ENCODE data around the gene SHROOM3.
"Not testable (repeated sequence)": the region's sequence is repeated elsewhere in the genome, so short reads cannot be mapped to it uniquely, and the experiment has no call there.

The SHROOM3 gene

DNA sequence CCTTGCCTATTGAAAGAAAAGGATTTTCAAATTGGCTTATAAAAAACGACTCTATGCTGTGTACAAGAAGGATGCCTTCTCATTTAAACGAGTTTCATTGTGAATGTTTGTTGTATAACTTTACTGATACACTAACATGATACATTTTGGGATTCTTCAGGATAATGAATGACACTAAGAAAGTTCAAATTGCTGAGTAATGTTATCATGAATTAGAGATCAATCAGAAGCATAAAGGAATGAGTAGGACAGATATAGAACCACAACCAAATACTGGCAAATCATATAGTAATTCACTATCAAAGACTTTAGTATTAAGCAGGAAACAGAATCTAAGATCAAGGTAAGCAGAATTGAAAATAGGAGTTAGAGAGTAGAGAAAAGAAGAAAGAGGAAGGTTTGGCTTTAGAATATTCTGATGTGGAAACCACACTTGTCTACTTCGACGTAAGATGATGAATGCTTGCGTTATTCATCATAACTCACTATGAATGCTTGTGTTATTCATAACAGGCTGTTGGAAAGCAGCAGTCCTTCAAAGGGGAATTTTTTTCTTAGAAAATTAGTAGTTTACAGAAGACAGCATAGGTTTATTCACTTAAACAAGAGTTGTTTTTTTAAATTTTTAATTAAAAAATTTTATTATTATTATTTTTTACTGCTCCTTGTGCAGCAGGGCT, 27.4 kb upstream of the SHROOM3 start:
- TF ChIP-seq, protein P1, sequence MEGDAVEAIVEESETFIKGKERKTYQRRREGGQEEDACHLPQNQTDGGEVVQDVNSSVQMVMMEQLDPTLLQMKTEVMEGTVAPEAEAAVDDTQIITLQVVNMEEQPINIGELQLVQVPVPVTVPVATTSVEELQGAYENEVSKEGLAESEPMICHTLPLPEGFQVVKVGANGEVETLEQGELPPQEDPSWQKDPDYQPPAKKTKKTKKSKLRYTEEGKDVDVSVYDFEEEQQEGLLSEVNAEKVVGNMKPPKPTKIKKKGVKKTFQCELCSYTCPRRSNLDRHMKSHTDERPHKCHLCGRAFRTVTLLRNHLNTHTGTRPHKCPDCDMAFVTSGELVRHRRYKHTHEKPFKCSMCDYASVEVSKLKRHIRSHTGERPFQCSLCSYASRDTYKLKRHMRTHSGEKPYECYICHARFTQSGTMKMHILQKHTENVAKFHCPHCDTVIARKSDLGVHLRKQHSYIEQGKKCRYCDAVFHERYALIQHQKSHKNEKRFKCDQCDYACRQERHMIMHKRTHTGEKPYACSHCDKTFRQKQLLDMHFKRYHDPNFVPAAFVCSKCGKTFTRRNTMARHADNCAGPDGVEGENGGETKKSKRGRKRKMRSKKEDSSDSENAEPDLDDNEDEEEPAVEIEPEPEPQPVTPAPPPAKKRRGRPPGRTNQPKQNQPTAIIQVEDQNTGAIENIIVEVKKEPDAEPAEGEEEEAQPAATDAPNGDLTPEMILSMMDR (IDR thresholded peaks at IDR 0.05; ENCODE audit: insufficient read depth, low read depth, low read length, missing control alignments), result no peak
- DNase-seq (ENCODE audit: low read depth), result no peak
- no peak overlapping the region for H3K4me3 ChIP-seq (ENCODE audit: low read depth, low read length)

DNA sequence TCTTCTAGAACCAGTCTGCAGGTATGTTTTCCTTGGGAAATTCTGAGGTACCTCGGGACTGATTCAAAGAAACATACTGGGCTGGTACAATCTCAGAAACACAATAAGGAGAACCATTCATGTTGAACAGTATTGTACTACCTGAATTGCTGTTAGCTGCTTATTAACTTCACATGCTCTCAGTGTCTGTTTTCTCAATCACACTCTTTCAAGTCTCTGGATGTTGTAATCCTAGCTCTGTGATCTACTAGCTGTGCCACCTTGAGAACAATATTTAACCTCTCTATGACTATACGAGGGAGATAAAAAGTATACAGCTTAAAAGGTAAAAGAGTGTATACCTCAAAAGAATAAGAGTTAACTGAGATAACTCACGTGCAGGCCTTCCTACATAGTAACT, 24.4 kb upstream of the SHROOM3 start:
- H3K4me3 ChIP-seq (ENCODE audit: low read depth, low read length), result no peak overlapping the region
- DNase-seq (ENCODE audit: low read depth), result no peak
- TF ChIP-seq, protein P1 (IDR thresholded peaks at IDR 0.05; ENCODE audit: insufficient read depth, low read depth, low read length, missing control alignments), result no peak

DNA sequence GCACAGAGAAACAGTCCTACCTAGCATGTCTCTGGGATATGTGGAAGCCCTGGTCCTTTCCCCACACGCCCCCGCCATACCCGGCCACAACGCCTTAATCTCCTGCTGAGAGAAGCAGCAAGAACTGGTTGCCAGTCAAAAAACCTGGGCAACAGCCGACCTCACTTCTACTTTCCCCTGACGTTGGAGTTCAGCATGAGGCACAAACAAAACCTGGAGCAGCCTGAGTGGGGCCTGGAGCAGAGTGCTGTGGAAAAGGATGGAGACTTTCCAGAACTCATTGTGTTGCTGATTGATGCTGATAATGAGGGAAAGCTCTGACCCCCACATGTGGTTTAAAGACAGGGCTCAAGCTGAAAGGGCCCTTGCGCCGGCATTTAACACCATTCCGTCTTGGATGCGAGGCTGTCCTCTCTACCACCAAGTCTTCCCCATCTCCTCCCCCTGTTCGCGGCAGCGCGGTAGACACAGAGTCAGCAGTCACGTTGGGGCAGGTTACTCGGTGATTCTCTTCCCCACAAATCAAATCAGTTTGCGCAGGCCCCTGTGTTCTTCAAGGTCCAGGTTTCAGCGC, 14.8 kb upstream of the SHROOM3 start:
- no peak overlapping the region for H3K4me3 ChIP-seq (ENCODE audit: low read depth, low read length)
- DNase-seq (ENCODE audit: low read depth), result no peak
- TF ChIP-seq, protein P1 (IDR thresholded peaks at IDR 0.05; ENCODE audit: insufficient read depth, low read depth, low read length, missing control alignments), result no peak

DNA sequence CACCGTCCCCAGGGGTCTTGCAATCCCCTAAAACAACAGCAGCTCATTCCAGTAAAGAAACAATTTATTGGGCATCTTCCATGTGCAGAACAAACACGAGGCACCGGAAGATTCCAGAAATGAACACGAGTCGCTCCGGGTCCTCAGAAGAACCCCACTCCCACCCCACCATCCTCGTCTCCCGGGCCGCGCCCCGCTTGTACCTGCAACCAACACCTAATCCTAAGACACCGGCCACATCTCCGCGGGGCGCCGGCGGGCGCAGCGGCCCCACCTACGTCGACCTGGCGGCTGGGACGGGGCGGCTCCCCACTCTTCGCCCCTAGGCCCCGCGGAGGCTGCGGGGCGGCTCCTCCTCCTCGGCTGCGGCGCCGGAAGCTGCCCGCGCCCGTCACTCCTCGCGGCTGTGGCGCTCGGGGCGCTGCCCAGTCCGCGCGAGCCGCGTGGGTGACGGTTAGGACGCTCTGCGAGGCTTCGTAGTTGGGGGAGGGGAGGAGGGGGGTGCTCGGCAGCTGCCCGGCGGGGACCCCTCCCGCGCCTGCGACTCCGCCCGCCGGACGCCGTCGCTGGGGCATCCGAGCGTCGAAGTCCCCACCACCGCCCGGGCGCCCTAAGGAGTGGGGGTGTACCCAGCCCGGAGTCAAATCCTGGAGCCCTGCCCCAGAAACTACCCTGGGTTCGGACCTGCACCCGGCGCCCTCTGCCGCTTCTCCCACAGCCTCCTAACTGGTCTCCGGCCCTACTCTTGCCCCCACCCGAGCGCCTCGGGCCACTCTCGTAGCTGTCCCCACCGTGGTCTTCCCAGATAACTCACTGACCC, 14.1 kb upstream of the SHROOM3 start, which contains the start of gene CCDC158:
Gene CCDC158, minus strand, starts transcription at position 380 of the 820 bp plus-strand sequence. CDS start 17,934 bp downstream, outside the sequence.
- TF ChIP-seq, protein P1 (IDR thresholded peaks at IDR 0.05; ENCODE audit: insufficient read depth, low read depth, low read length, missing control alignments), result no peak
- DNase-seq (ENCODE audit: low read depth), result no peak
- no peak within 1 kb of the TSS for H3K4me3 ChIP-seq (ENCODE audit: low read depth, low read length)

DNA sequence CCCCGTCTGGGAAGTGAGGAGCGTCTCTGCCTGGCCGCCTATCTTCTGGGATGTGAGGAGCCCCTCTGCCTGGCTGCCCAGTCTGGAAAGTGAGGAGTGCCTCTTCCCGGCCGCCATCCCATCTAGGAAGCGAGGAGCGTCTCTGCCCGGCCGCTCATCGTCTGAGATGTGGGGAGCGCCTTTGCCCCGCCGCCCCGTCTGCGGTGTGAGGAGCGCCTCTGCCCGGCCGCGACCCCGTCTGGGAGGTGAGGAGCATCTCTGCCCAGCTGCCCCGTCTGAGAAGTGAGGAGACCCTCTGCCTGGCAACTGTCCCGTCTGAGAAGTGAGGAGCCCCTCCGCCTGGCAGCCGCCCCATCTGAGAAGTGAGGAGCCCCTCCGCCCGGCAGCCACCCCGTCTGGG, 11.9 kb upstream of the SHROOM3 start:
- H3K4me3 ChIP-seq (ENCODE audit: low read depth, low read length); DNase-seq (ENCODE audit: low read depth): not testable (repeated sequence)

DNA sequence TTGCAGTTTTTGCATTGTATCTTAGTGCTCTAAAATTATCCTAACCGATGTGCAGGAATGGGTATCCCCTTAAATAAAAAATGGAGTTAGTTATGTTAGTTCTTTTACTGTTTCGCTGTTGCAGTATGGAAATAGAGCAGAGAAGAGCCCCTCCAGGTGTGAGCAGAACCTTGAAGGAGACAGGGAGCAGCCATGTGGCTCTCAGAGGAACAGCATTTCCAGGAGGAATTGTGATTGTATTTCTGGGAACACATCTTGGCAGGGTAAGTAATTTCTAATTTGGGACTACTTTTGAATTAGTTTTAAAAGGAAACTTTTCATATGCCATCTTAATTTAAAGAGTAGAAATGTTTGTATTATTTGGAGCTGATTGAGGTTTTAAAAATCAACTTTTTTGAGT, 8.8 kb upstream of the SHROOM3 start:
- no peak for DNase-seq (ENCODE audit: low read depth)
- TF ChIP-seq, protein P1 (IDR thresholded peaks at IDR 0.05; ENCODE audit: insufficient read depth, low read depth, low read length, missing control alignments), result no peak
- H3K4me3 ChIP-seq (ENCODE audit: low read depth, low read length), result no peak overlapping the region

DNA sequence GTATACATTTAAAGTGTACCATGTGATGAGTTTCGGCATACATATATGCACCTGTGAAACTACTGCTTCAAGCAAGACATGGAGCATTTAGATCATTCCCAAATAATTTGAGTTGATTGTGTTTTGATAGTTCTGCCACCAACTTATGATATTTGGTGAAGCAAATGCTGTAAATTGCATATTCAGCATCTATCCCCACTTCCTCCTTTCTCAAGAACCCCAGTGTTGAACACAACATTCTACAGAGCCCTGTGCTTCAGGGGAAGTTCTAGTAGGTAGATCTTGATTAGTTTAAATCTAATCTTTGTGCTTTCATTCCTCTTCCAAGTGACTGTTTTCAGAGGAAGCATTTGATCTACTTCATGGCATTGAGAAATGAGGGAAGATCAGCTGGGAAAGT, 5.4 kb upstream of the SHROOM3 start:
- TF ChIP-seq, protein P1 (IDR thresholded peaks at IDR 0.05; ENCODE audit: insufficient read depth, low read depth, low read length, missing control alignments), result no peak
- no peak for DNase-seq (ENCODE audit: low read depth)
- no peak overlapping the region for H3K4me3 ChIP-seq (ENCODE audit: low read depth, low read length)
